Measurements from ENCODE around the gene GZMM. TPM values are rescaled to one million over a fixed set of nuclear protein-coding genes. Genes with fewer than 3 reads are reported as not detected.

GZMM gene
- total RNA-seq, 1 donor from 2014 or later: 48.2 TPM

GRCh38 chr19:558770-559439 lies 15.1 kb downstream of the GZMM start:
- intact Hi-C loops (cut with micrococcal nuclease): no loop called here

- intact Hi-C loops (cut with micrococcal nuclease): no loop called here
Observed at GRCh38 chr19:560121-560520, 16.3 kb downstream of the GZMM start.

DNA sequence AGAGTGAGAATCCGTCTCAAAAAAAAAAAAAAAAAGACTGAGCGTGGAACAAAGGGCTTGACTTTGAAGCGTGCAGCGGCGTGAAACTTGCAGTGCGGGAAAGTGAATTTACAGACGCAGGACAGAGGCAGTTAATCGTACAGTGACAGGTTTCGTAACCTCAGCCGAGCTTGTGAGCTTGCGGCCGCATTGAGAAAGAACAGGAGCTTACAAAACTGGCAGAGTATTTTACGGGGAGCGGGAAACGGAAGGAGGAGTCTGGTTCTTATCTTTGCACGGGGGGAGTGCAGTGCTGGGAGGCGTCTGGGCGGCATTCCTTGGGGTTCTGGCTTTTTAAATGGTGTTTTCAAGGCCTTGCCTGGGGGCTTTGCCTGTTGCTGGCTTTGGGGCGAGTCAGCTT lies 22.6 kb downstream of the GZMM start:
- intact Hi-C loops (cut with micrococcal nuclease): no loop called here

DNA sequence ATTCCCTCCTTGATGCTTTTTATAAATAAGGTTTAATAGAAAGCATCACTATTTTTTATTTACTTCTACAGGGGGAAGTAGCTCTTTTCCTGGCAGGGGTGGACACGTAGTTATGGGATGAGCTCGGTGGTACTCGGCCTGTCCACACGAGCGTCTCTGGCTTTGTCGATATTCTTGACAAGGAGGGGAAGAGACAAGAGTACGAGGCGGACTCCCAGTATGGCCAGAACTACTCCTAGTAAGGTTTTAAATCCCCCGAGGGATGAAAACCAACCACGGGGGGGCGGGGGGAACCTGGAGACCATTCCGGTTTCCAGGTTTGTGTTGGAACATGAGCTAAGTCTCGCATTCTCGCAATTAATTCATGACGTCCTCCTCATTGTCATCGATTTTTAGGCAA lies 23.0 kb downstream of the GZMM start:
- intact Hi-C loops (cut with micrococcal nuclease): no loop called here

- intact Hi-C loops (cut with micrococcal nuclease): no loop called here
Observed at GRCh38 chr19:567296-567900, 23.5 kb downstream of the GZMM start.

DNA sequence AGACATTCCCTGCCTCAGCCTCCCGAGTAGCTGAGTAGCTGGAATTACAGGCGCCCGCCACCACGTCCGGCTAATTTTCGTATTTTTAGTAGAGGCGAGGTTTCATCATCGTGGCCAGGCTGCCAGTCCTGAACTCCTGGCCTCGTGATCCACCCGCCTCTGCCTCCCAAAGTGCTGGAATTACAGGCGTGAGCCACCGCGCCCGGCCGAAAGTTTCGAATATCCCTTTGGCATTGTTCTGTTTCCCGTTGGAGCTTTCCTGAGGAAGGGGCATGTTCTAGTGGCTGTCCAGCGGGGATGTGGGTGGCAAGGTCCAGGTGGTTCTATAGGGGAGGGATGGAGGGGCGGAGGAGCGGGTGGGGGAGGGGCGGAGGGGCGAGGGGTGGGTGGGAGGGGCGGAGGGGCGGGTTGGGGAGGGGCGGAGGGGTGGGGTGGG lies 26.4 kb downstream of the GZMM start:
- intact Hi-C loops (cut with micrococcal nuclease): no loop called here

DNA sequence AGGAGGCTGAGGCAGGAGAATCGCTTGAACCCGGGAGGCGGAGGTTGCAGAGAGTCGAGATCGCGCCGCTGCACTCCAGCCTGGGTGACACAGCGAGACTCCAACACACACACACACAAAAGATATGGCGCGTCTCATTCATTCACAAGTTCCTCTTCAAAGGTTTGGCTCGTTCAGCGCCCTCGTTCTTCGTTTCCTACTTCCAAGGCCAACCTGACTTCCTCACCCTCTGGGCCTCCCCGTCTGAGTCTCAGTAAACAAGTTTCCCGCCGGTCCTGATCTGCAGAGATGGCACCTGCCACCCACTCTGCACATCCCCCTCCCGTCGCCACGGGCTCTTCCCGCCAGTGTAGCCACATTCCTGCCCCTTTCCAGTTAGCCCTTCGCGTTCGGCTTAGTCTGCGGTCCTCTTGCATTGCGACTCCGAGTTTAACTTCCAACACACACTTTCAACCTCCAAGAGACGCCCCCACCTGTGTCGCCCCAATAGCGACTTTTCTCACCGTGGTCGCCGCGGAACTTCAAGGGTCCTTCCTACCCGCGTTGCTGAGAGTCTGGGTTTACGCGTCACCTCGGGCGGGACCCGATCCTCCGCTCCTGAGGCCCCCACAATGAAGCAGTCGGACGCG lies 27.2 kb downstream of the GZMM start:
- intact Hi-C loops (cut with micrococcal nuclease): no loop called here

DNA sequence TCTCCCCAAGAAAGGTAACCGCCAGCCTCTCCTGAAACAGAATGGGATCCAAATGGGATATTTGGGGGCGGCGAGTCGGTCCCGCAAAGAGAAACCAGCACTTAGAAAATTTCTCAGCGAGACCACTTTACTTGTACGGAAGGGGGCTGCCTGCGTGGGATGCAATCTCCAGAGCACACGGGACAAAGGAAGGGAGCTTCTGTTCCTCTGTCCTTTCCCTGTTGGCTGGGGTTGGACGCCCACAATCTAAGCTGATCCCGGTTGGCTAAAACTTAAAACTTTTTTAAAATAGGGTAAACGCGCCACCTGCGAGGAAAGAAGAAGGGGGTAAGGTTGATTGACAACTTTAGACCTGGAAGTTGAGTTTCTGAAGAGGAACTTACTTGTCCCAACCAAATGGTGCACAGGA lies 27.7 kb downstream of the GZMM start:
- intact Hi-C loops (cut with micrococcal nuclease): no loop called here

- intact Hi-C loops (cut with micrococcal nuclease): loop anchor here (1.0 to 2.0 kb wide), 3 partner anchors 39 to 91 kb away; partner anchors contain the start of gene RNF126
Observed at GRCh38 chr19:572140-572742, 28.4 kb downstream of the GZMM start, which contains the start of gene BSG. Gene BSG, plus strand, starts transcription at chr19:572596. Its CDS starts 39 bp downstream, at chr19:572635.

GRCh38 chr19:572743-573518 lies 29.1 kb downstream of the GZMM start:
- intact Hi-C loops (cut with micrococcal nuclease): loop anchor here (1.0 to 2.0 kb wide), 3 partner anchors 40 to 90 kb away; partner anchors contain the start of gene RNF126

DNA sequence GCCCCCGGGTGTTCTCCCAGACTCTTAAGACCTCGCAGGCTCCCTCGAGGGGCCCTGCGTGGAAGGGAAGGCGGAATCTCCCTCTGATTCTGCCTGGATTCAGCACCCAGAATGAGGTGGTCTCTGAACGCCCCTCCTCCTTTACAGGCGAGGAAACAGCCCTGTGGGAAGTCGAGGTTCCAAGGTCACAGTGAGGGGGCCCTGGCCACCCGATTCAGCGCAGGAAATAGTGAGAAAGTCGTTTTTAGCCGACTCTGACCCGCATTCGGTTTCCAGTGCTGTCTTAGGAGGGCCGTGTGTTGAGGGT lies 29.6 kb downstream of the GZMM start:
- intact Hi-C loops (cut with micrococcal nuclease): loop anchor here (2.0 kb wide), 2 partner anchors 41 to 63 kb away; no protein-coding TSS in a partner anchor

GRCh38 chr19:574658-575526 lies 31.0 kb downstream of the GZMM start:
- intact Hi-C loops (cut with micrococcal nuclease): no loop called here

GRCh38 chr19:575527-576506 lies 32.0 kb downstream of the GZMM start:
- intact Hi-C loops (cut with micrococcal nuclease): no loop called here

GRCh38 chr19:576768-577438 lies 33.0 kb downstream of the GZMM start:
- intact Hi-C loops (cut with micrococcal nuclease): no loop called here

DNA sequence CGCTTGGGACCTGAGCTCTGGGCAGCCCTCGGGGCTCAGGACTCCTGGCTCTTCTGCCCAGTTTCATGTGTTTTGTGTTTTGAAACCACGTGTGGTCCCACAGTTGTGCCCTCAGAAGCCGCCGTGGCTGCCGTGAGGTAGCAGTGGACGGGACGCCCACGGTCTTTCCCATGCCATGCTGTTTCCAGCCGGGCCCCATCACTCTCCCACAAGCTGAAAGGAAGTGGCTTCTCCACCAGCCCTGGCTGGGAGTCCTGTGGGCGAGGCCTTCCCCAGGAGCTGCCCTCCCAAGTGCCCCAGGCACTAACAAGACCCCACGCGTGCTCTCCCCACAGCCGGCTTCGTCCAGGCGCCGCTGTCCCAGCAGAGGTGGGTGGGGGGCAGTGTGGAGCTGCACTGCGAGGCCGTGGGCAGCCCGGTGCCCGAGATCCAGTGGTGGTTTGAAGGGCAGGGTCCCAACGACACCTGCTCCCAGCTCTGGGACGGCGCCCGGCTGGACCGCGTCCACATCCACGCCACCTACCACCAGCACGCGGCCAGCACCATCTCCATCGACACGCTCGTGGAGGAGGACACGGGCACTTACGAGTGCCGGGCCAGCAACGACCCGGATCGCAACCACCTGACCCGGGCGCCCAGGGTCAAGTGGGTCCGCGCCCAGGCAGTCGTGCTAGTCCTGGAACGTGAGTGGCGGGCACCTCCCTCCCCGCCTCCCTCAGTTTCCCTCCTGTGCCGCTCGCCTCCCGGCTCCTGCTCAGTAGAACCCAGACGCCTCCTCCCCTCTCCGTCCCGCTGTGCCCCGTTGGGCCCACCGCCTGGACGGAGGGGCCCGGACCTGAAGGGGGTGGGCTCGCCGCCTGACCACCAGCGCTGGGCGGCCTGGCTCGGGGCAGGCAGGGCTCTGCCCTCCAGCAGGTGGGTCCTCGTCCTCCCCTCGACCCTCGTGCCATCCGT lies 33.9 kb downstream of the GZMM start:
- intact Hi-C loops (cut with micrococcal nuclease): no loop called here

GRCh38 chr19:579111-579841 lies 35.4 kb downstream of the GZMM start:
- intact Hi-C loops (cut with micrococcal nuclease): no loop called here

DNA sequence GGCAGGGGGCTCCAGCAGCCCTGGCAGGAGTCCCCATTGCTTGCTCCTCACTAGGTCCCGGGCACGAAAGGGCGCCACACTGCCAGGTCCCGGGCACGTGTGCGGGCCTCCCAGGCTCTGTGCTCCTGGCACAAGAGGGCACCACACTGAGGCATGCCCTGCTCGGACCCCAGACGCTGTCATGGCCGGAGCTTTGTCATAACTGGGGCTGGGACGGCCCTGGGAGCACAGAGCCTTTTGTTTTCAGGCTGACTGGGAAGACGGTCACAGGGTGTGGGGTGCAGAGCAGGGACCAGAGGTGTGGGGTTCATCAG lies 35.9 kb downstream of the GZMM start:
- intact Hi-C loops (cut with micrococcal nuclease): no loop called here
